ENCODE results near the gene AMFR. TPM values are rescaled to one million over a fixed set of nuclear protein-coding genes. Genes with fewer than 3 reads are reported as not detected.

The AMFR gene
- total RNA-seq, 4 donors from 2014 or later = 126 to 215 (median 162) TPM

DNA sequence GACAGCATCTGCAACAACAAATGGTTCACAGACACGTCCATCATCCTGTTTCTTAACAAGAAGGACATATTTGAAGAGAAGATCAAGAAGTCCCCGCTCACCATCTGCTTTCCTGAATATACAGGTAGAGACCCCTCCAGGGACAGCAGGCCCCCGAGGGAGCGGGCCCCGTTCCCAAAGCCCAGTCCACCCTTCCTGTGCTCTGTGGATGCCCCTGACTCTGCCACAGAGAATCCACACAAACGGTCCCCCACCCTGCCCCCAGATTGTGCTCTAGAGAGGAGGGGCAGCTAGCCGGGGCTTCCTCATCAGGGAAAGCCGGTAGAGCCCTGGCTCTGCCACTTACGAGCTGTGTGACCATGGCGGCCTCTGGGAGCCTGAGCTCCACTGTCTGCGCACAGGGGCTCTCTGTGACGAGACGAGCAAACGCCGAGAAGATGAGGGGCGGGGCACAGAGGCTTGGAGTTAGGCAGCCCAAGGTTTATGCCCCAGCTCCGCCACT lies 84.4 kb downstream of the AMFR start:
- ATAC-seq (ENCODE audit: low FRiP score) (no peak), DNase-seq (ENCODE audit: low spot score) (no peak)
- TF ChIP-seq, protein P1, sequence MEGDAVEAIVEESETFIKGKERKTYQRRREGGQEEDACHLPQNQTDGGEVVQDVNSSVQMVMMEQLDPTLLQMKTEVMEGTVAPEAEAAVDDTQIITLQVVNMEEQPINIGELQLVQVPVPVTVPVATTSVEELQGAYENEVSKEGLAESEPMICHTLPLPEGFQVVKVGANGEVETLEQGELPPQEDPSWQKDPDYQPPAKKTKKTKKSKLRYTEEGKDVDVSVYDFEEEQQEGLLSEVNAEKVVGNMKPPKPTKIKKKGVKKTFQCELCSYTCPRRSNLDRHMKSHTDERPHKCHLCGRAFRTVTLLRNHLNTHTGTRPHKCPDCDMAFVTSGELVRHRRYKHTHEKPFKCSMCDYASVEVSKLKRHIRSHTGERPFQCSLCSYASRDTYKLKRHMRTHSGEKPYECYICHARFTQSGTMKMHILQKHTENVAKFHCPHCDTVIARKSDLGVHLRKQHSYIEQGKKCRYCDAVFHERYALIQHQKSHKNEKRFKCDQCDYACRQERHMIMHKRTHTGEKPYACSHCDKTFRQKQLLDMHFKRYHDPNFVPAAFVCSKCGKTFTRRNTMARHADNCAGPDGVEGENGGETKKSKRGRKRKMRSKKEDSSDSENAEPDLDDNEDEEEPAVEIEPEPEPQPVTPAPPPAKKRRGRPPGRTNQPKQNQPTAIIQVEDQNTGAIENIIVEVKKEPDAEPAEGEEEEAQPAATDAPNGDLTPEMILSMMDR (IDR thresholded peaks at IDR 0.05) = no peak

DNA sequence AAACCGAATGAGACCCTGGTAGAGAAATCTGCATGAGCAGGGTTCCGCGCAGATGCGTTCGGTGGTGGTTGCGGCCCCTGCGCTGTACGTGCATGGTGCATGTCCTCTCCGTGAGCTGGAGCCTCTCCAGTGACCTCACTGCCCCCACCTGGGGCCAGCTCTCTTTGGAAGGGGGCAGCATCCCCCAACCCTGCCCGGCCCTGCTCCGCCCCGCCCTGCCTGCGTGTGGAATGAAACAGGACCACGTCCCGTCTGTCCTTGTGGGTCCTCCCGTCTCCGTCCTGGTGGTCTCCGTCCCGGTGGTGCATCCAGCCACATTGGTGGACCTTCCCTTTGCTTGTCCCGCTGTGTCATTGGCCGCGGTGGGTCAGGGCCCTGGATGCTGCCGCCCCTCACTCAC lies 84.9 kb downstream of the AMFR start:
- TF ChIP-seq, protein P1 (IDR thresholded peaks at IDR 0.05) = no peak
- DNase-seq (ENCODE audit: low spot score) = no peak

DNA sequence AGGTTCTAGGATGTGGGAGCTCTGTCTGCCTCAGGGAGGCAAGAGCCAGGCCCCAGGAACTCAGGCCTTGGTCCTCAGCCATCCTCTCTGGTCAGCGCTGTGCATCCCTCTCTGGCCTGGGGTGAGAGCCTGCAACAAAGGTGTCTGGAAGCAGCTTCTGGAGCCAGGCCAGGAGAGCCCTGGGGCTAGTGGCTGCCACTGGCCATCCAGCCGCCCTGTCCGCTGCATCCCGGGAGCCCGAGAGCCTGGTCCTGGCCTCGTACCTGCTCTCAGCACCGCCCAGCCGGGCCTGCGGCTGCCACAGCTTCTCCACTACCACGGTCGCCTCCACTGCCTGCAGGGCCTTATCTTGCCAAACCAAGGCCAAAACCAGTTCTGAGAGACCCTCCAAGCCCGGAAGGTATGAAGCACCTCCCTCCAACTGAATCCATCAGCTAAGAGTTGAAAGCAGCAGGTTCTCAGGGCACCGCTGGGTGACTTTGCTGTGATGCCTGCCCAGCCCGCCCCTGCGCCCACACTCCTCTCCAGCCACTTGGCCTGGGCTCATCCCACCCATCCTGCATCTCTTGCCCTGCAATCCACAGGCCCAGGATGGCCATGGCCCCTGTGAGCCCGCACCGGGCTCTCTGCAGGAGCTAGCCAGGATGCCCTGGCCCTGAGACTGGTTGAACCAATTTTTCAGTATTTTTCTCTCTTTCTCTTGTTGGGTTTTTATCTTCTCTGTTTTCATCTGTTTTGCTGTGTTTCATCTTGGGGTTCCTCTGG lies 85.7 kb downstream of the AMFR start:
- TF ChIP-seq, protein P1 (IDR thresholded peaks at IDR 0.05) = no peak
- no peak for DNase-seq (ENCODE audit: low spot score)
- no peak for ATAC-seq (ENCODE audit: low FRiP score)

More for the DNA sequence above, 84.9 kb downstream of the AMFR start:
- no peak for ATAC-seq (ENCODE audit: low FRiP score)

DNA sequence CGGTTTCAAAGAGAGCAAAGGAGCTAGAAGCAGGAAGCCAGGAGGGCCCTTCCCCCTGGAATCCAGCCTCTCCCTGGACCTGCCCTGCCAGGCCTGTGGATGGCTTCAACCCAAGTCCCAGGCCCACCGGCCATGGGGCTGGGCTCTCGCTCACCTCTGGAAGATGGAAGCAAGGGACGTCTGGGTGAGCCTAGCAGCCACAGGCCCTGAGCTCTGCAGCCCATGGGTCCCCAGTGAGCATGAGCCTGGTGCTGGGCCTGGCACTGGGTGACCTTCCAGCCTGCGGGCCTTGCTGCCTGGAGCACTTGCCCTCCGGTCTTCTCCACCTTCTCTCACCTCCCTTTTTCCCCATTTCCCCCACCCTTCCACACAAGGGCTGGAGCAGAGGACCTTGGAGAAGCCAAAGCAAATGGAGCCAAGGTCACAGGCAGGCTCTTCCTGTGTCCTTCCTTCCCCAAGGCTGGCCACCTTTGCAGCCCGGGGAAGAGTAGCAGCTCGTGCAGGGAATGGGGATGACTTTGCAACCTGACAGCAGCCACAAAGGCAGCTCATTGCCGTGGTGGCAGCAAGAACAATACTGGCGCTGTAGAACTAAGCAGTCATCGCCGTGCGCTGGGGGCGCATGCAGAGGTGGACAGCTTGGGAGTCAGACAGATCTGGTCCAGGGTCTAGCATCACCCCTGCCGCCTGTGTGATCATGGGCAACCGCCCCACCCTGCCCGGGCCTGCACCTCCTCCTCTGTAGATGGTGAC lies 86.6 kb downstream of the AMFR start:
- ATAC-seq (ENCODE audit: low FRiP score) (no peak), DNase-seq (ENCODE audit: low spot score) (no peak)
- TF ChIP-seq, protein P1 (IDR thresholded peaks at IDR 0.05) = no peak

DNA sequence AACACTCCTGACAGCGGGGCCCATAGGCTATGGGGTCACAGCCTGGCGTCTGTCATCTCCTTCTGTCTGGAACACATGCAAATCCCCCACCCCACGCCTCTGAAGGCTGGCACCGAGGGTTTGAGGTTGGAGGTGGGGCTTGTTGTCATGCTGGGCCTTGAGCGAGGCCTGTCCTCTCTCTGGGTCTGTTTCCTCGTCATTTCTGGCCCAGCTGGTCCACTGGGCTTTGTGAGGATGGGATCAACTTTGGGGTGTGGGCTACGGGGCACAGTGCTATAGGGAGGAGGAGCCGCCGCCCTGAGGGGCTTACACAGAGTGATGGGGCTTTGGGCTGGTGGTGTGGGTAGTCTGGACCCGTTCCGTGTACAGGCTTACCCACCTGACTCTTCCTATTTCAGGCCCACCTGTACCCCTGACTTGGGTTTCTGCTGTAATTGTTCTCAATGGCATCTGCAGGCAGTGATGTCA lies 87.5 kb downstream of the AMFR start:
- ATAC-seq (ENCODE audit: low FRiP score) (no peak), DNase-seq (ENCODE audit: low spot score) (no peak)
- TF ChIP-seq, protein P1 (IDR thresholded peaks at IDR 0.05) = no peak

DNA sequence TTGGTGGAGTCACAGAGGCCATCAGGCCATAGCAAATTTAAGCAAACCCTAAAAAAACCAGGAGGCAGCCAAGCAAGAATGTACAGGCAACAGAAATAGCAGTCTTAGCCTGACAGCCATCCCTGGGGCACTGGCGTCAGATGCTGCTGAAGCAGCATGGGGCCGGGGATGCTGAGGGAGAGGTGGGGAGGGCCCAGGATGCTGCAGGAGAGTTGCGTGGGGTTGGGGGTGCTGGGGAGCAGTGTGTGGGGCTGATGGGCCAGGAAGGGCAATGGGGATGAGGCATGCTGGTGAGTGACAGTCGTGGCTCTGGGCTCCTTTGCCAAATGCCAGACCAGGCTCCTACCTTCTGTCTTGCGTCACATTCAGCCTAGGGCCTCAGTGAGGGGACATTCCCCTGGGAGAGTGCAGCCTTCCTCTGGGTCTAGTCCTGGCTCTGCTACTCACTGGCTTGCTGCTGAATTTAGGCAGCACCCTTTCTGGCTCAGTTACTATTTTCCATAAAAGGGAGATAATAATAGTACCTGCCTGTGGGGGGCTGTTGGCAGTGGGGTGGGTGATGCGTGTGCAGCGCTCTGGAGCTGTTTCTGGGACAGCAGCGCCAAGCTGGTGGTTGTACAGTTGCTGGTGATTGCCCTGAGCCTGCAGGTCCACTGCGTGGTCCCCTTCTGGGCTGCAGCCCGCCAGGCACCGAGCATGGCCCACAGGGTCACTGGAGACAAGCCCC lies 88.1 kb downstream of the AMFR start:
- TF ChIP-seq, protein P1 (IDR thresholded peaks at IDR 0.05) = no peak
- no peak for ATAC-seq (ENCODE audit: low FRiP score)
- no peak for DNase-seq (ENCODE audit: low spot score)
